Inflammatory macrophage (primary cell): ENCODE data around the gene ENG.

ENCODE experiments used
- DNase-seq, 2 donors: peaks; one replicate each; pipeline ENCODE4 v3.0.0-alpha.2; 2020 to 2022

The ENG gene

GRCh38 chr9:127841087-127841835 is 13.2 kb downstream of the ENG start:
- no peak for DNase-seq

GRCh38 chr9:127838375-127839078 is 15.9 kb downstream of the ENG start:
- peak; percentile 92 to 97 for DNase-seq

GRCh38 chr9:127837346-127837745 is 17.1 kb downstream of the ENG start:
- DNase-seq: no peak

GRCh38 chr9:127836561-127836960 is 17.9 kb downstream of the ENG start:
- peak; percentile 23 to 65 for DNase-seq

GRCh38 chr9:127835991-127836516 is 18.4 kb downstream of the ENG start:
- DNase-seq: peak; percentile 86 to 93

- DNase-seq: peak; percentile 86 to 95
Measured at GRCh38 chr9:127833555-127833954, 20.9 kb downstream of the ENG start.

- no peak for DNase-seq
Measured at GRCh38 chr9:127832248-127832647, 22.2 kb downstream of the ENG start.

- DNase-seq: no peak
Measured at GRCh38 chr9:127829205-127829906, 25.1 kb downstream of the ENG start.

- DNase-seq: peak; percentile 45 to 49
Measured at GRCh38 chr9:127828262-127829031, 26.0 kb downstream of the ENG start.

GRCh38 chr9:127826253-127826913 is 28.1 kb downstream of the ENG start:
- no peak for DNase-seq

- no peak for DNase-seq
Measured at GRCh38 chr9:127825319-127826051, 29.0 kb downstream of the ENG start.

- no peak for DNase-seq
Measured at GRCh38 chr9:127822108-127822507, 32.4 kb downstream of the ENG start.

GRCh38 chr9:127818574-127818973 is 35.9 kb downstream of the ENG start:
- no peak for DNase-seq

- DNase-seq: peak in 1 of 2 donors; percentile 1
Measured at GRCh38 chr9:127817881-127818434, 36.5 kb downstream of the ENG start.

- no peak for DNase-seq
Measured at GRCh38 chr9:127816728-127817127, 37.7 kb downstream of the ENG start.

- DNase-seq: no peak
Measured at GRCh38 chr9:127816362-127816725, 38.1 kb downstream of the ENG start.

GRCh38 chr9:127815512-127816361 is 38.7 kb downstream of the ENG start:
- peak in 1 of 2 donors; percentile 2 for DNase-seq

GRCh38 chr9:127814619-127815511 is 39.6 kb downstream of the ENG start:
- peak in 1 of 2 donors; percentile 1 for DNase-seq
